ENCODE measurements around the gene SLC25A21.
A peak's percentile ranks its signal among the peaks of the same experiment; 100 is the strongest.
"Not testable (repeated sequence)": the region's sequence is repeated elsewhere in the genome, so short reads cannot be mapped to it uniquely, and the experiment has no call there.

Gene SLC25A21

GRCh38 chr14:36817071-36817930 lies 355.1 kb downstream of the SLC25A21 start:
- DNase-seq, result no peak

- DNase-seq, result no peak
Measured at GRCh38 chr14:36816481-36816880, 355.9 kb downstream of the SLC25A21 start.

- not testable (repeated sequence) for DNase-seq
Measured at GRCh38 chr14:36814783-36815182, 357.6 kb downstream of the SLC25A21 start.

- DNase-seq, result no peak
Measured at GRCh38 chr14:36810209-36810608, 362.2 kb downstream of the SLC25A21 start.

- DNase-seq, result peak in 1 of 2 experiments; percentile 56
Measured at GRCh38 chr14:36807727-36808126, 364.7 kb downstream of the SLC25A21 start.

GRCh38 chr14:36805131-36805559 lies 367.3 kb downstream of the SLC25A21 start:
- DNase-seq, result no peak

- no peak for DNase-seq
Measured at GRCh38 chr14:36797634-36798033, 374.8 kb downstream of the SLC25A21 start.

- peak in 1 of 2 experiments; percentile 54 for DNase-seq
Measured at GRCh38 chr14:36791402-36791801, 381.0 kb downstream of the SLC25A21 start.

- peak in 1 of 2 experiments; percentile 26 for DNase-seq
Measured at GRCh38 chr14:36785511-36785910, 386.9 kb downstream of the SLC25A21 start.

GRCh38 chr14:36784541-36784940 lies 387.9 kb downstream of the SLC25A21 start:
- DNase-seq, result no peak

- no peak for DNase-seq
Measured at GRCh38 chr14:36781897-36782296, 390.5 kb downstream of the SLC25A21 start.

- DNase-seq, result no peak
Measured at GRCh38 chr14:36773558-36773957, 398.8 kb downstream of the SLC25A21 start.

GRCh38 chr14:36773136-36773540 lies 399.3 kb downstream of the SLC25A21 start:
- DNase-seq, result peak in 1 of 2 experiments; percentile 13

- peak in 1 of 2 experiments; percentile 51 for DNase-seq
Measured at GRCh38 chr14:36771028-36771640, 401.3 kb downstream of the SLC25A21 start.

GRCh38 chr14:36768638-36769337 lies 403.6 kb downstream of the SLC25A21 start:
- no peak for DNase-seq

- peak; percentile 12 to 67 for DNase-seq
Measured at GRCh38 chr14:36767603-36768281, 404.7 kb downstream of the SLC25A21 start.

- DNase-seq, result no peak
Measured at GRCh38 chr14:36766974-36767373, 405.4 kb downstream of the SLC25A21 start.

GRCh38 chr14:36757734-36758601 lies 414.4 kb downstream of the SLC25A21 start:
- DNase-seq, result no peak

GRCh38 chr14:36756226-36756625 lies 416.2 kb downstream of the SLC25A21 start:
- DNase-seq, result no peak

- no peak for DNase-seq
Measured at GRCh38 chr14:36755756-36756155, 416.6 kb downstream of the SLC25A21 start.

- no peak for DNase-seq
Measured at GRCh38 chr14:36751920-36752319, 420.5 kb downstream of the SLC25A21 start.

GRCh38 chr14:36751106-36751505 lies 421.3 kb downstream of the SLC25A21 start:
- DNase-seq, result no peak
